ENCODE results near the gene MRPS14.
"Not testable (repeated sequence)": the region's sequence is repeated elsewhere in the genome, so short reads cannot be mapped to it uniquely, and the experiment has no call there.

Gene MRPS14

DNA sequence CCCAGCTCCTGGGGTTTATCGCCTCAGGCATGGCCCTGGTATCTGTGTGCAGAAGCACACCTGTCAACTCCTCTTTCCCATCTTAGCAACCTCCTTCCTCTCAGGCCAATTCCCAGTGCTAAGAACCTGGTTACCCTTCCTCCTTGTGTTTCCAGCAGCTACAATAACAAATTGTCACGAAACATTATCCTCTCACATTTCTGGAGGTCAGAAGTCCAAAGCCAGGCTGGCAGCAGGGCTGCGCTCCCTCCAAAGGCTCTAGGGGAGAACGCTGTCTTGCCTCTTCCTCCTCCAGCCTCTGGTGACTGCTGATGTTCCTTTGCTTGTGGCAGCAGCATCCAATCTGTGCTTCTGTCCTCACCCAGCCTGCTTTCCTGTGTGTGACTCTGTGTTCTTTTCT lies 10.7 kb upstream of the MRPS14 start:
- no peaks in the 10 kb centered on the region for H3K9me3 ChIP-seq (ENCODE audit: control insufficient read depth, low read length)
- H3K27me3 ChIP-seq (ENCODE audit: control insufficient read depth in 1 of 2, insufficient read depth in 1 of 2, low read length in 2 of 2) = peaks cover 3 to 11% of the 10 kb centered on the region in 2 experiments
- H2BK12ac ChIP-seq (ENCODE audit: low read length in 2 of 2) = no peak overlapping the region
- no peak overlapping the region for H2AK5ac ChIP-seq (ENCODE audit: low read length, severe bottlenecking)
- DNase-seq = no peak
- 87% methylated on average over 4 of the region's 4 CpGs for WGBS
- H3K4me3 ChIP-seq (ENCODE audit: insufficient read depth in 1 of 2, low read depth in 1 of 2, low read length in 2 of 2) = no peak overlapping the region
- no peak overlapping the region for H4K91ac ChIP-seq (ENCODE audit: low read length)
- no peak overlapping the region for H2AFZ ChIP-seq (ENCODE audit: low read depth, low read length)
- H4K8ac ChIP-seq (ENCODE audit: low read length) = no peak overlapping the region
- no peak overlapping the region for H3K4me2 ChIP-seq (ENCODE audit: low read length, poor library complexity, severe bottlenecking)
- no peaks in the 10 kb centered on the region for H3K36me3 ChIP-seq (ENCODE audit: control insufficient read depth in 1 of 2, insufficient read depth in 2 of 2, low read depth in 1 of 2, low read length in 2 of 2)
- no peak overlapping the region for H3K18ac ChIP-seq (ENCODE audit: low read depth in 1 of 2, low read length in 2 of 2)
- peaks cover 3% of the 10 kb centered on the region for H3K4me1 ChIP-seq (ENCODE audit: control insufficient read depth, insufficient read depth, low read depth, low read length)
- no peak overlapping the region for H3K14ac ChIP-seq (ENCODE audit: low read length in 2 of 2)
- H3K23ac ChIP-seq (ENCODE audit: low read length in 2 of 2) = no peak overlapping the region
- H2BK5ac ChIP-seq (ENCODE audit: low read depth, low read length, poor library complexity, severe bottlenecking) = no peak overlapping the region
- no peak overlapping the region for H2BK15ac ChIP-seq (ENCODE audit: low read depth, poor library complexity, severe bottlenecking)
- no peak overlapping the region for H3K27ac ChIP-seq (ENCODE audit: low read length, poor library complexity, severe bottlenecking)
- no peak overlapping the region for H3K4ac ChIP-seq (ENCODE audit: low read depth in 1 of 2, low read length in 2 of 2)
- no peaks in the 10 kb centered on the region for H3K79me1 ChIP-seq (replicated peaks; ENCODE audit: low read length, poor library complexity, severe bottlenecking)
- H3K9ac ChIP-seq (ENCODE audit: low read length) = no peak overlapping the region
- no peak overlapping the region for H2BK120ac ChIP-seq (ENCODE audit: low read depth, low read length)

DNA sequence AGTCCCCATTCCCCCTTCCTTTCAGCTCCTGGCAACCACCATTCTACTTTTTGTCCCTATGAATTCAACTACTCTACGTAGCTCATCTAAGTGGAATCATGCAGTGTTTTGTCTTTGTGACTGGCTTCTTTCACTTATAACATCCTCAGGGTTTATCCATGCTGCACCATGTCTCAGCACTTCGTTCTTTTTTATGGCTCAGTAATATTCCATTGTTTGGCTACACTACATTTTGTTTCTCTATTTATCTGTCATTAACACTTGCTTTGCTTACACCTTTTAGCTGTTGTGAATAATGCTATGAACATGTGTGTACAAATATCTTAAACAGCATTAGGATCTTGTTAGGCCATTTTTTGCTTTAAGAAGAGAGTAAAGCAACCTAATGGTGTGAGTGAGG lies 1.5 kb upstream of the MRPS14 start:
- WGBS = 98% methylated on average over 1 of the region's 2 CpGs
- no peak overlapping the region for H3K27ac ChIP-seq (ENCODE audit: low read length, poor library complexity, severe bottlenecking)
- H3K4me2 ChIP-seq (ENCODE audit: low read length, poor library complexity, severe bottlenecking) = no peak overlapping the region
- H3K4me1 ChIP-seq (ENCODE audit: control insufficient read depth, insufficient read depth, low read depth, low read length) = peaks cover 3% of the 10 kb centered on the region
- no peak overlapping the region for H2AFZ ChIP-seq (ENCODE audit: low read depth, low read length)
- no peak overlapping the region for H3K4ac ChIP-seq (ENCODE audit: low read depth in 1 of 2, low read length in 2 of 2)
- H2BK5ac ChIP-seq (ENCODE audit: low read depth, low read length, poor library complexity, severe bottlenecking) = no peak overlapping the region
- no peak overlapping the region for H2BK120ac ChIP-seq (ENCODE audit: low read depth, low read length)
- H3K9ac ChIP-seq (ENCODE audit: low read length) = no peak overlapping the region
- peaks cover 9% of the 10 kb centered on the region for H3K79me1 ChIP-seq (replicated peaks; ENCODE audit: low read length, poor library complexity, severe bottlenecking)
- H3K9me3 ChIP-seq (ENCODE audit: control insufficient read depth, low read length) = no peaks in the 10 kb centered on the region
- no peak overlapping the region for H2AK5ac ChIP-seq (ENCODE audit: low read length, severe bottlenecking)
- no peak overlapping the region for H3K18ac ChIP-seq (ENCODE audit: low read depth in 1 of 2, low read length in 2 of 2)
- no peaks in the 10 kb centered on the region for H3K27me3 ChIP-seq (ENCODE audit: control insufficient read depth in 1 of 2, insufficient read depth in 1 of 2, low read length in 2 of 2)
- H4K8ac ChIP-seq (ENCODE audit: low read length) = no peak overlapping the region
- H3K23ac ChIP-seq (ENCODE audit: low read length in 2 of 2) = no peak overlapping the region
- H3K4me3 ChIP-seq (ENCODE audit: insufficient read depth in 1 of 2, low read depth in 1 of 2, low read length in 2 of 2) = no peak overlapping the region
- no peak overlapping the region for H4K91ac ChIP-seq (ENCODE audit: low read length)
- no peak overlapping the region for H2BK15ac ChIP-seq (ENCODE audit: low read depth, poor library complexity, severe bottlenecking)
- no peak overlapping the region for H3K14ac ChIP-seq (ENCODE audit: low read length in 2 of 2)
- DNase-seq = no peak
- H2BK12ac ChIP-seq (ENCODE audit: low read length in 2 of 2) = no peak overlapping the region
- peaks cover 0 to 3% of the 10 kb centered on the region in 2 experiments for H3K36me3 ChIP-seq (ENCODE audit: control insufficient read depth in 1 of 2, insufficient read depth in 2 of 2, low read depth in 1 of 2, low read length in 2 of 2)

DNA sequence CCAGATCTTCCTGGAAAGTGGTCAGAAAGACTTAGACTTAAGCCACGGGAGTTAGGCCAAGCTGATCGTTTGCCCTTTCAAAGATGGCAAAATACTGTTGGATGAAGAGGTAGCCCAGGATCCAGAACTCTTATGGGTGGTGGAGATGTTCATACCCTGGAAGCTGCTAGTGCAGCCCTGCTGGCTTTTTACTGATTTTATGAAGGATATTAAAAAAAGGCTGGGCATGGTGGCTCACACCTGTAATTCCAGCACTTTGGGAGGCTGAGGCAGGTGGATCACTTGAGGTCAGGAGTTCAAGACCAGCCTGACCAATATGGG lies 657 bp upstream of the MRPS14 start:
- H3K27me3 ChIP-seq (ENCODE audit: control insufficient read depth in 1 of 2, insufficient read depth in 1 of 2, low read length in 2 of 2); H3K14ac ChIP-seq (ENCODE audit: low read length in 2 of 2); H3K79me1 ChIP-seq (replicated peaks; ENCODE audit: low read length, poor library complexity, severe bottlenecking); DNase-seq; H3K27ac ChIP-seq (ENCODE audit: low read length, poor library complexity, severe bottlenecking); H3K4me1 ChIP-seq (ENCODE audit: control insufficient read depth, insufficient read depth, low read depth, low read length); H2AK5ac ChIP-seq (ENCODE audit: low read length, severe bottlenecking); H3K23ac ChIP-seq (ENCODE audit: low read length in 2 of 2); H2BK120ac ChIP-seq (ENCODE audit: low read depth, low read length); H3K4ac ChIP-seq (ENCODE audit: low read depth in 1 of 2, low read length in 2 of 2); H2BK5ac ChIP-seq (ENCODE audit: low read depth, low read length, poor library complexity, severe bottlenecking); H2BK12ac ChIP-seq (ENCODE audit: low read length in 2 of 2); H3K18ac ChIP-seq (ENCODE audit: low read depth in 1 of 2, low read length in 2 of 2); H3K9me3 ChIP-seq (ENCODE audit: control insufficient read depth, low read length); H3K36me3 ChIP-seq (ENCODE audit: control insufficient read depth in 1 of 2, insufficient read depth in 2 of 2, low read depth in 1 of 2, low read length in 2 of 2); H2BK15ac ChIP-seq (ENCODE audit: low read depth, poor library complexity, severe bottlenecking): not testable (repeated sequence)
- Histone ChIP-seq H3K4me3 (ENCODE audit: insufficient read depth in 1 of 2, low read depth in 1 of 2, low read length in 2 of 2) (peak overlapping the region in 1 of 2 experiments; percentile 97), H4K91ac (ENCODE audit: low read length) (peak overlapping the region; percentile 4), H3K9ac (ENCODE audit: low read length) (peak overlapping the region; percentile 93), H4K8ac (ENCODE audit: low read length) (peak overlapping the region; percentile 81), H3K4me2 (ENCODE audit: low read length, poor library complexity, severe bottlenecking) (peak overlapping the region; percentile 70), H2AFZ (ENCODE audit: low read depth, low read length) (peak overlapping the region; percentile 1)
- 100% methylated on average over 2 of the region's 2 CpGs for WGBS

DNA sequence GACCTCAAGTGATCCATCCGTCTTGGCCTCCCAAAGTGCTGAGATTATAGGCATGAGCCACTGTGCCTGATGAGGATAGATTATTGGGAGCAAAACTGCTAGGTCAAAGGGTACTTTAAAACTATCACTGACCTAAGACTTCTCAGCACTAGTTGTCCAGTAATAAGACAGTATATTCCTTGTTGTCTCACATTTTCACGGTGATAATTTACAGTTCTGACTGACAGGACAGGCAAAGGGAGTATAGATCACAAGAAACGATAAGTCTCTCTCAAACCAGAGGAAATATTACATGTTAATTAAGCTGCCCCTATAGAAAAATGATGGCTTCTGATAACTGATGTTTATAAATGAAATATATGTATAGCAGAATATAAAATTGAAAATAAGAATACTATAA lies 3.7 kb downstream of the MRPS14 start:
- Histone ChIP-seq H3K14ac (ENCODE audit: low read length in 2 of 2) (no peak overlapping the region), H2BK12ac (ENCODE audit: low read length in 2 of 2) (no peak overlapping the region), H2BK15ac (ENCODE audit: low read depth, poor library complexity, severe bottlenecking) (no peak overlapping the region), H4K8ac (ENCODE audit: low read length) (no peak overlapping the region), H3K23ac (ENCODE audit: low read length in 2 of 2) (no peak overlapping the region), H3K27me3 (ENCODE audit: control insufficient read depth in 1 of 2, insufficient read depth in 1 of 2, low read length in 2 of 2) (no peaks in the 10 kb centered on the region), H3K27ac (ENCODE audit: low read length, poor library complexity, severe bottlenecking) (no peak overlapping the region), H4K91ac (ENCODE audit: low read length) (no peak overlapping the region), H2BK120ac (ENCODE audit: low read depth, low read length) (no peak overlapping the region), H3K4me1 (ENCODE audit: control insufficient read depth, insufficient read depth, low read depth, low read length) (peaks cover 3% of the 10 kb centered on the region), H3K36me3 (ENCODE audit: control insufficient read depth in 1 of 2, insufficient read depth in 2 of 2, low read depth in 1 of 2, low read length in 2 of 2) (peaks cover 12 to 34% of the 10 kb centered on the region in 2 experiments), H3K18ac (ENCODE audit: low read depth in 1 of 2, low read length in 2 of 2) (no peak overlapping the region), H3K4me2 (ENCODE audit: low read length, poor library complexity, severe bottlenecking) (no peak overlapping the region), H2AFZ (ENCODE audit: low read depth, low read length) (no peak overlapping the region), H3K4ac (ENCODE audit: low read depth in 1 of 2, low read length in 2 of 2) (no peak overlapping the region), H2AK5ac (ENCODE audit: low read length, severe bottlenecking) (no peak overlapping the region), H3K4me3 (ENCODE audit: insufficient read depth in 1 of 2, low read depth in 1 of 2, low read length in 2 of 2) (no peak overlapping the region), H3K79me1 (replicated peaks; ENCODE audit: low read length, poor library complexity, severe bottlenecking) (peaks cover 17% of the 10 kb centered on the region), H3K9ac (ENCODE audit: low read length) (no peak overlapping the region), H3K9me3 (ENCODE audit: control insufficient read depth, low read length) (no peaks in the 10 kb centered on the region), H2BK5ac (ENCODE audit: low read depth, low read length, poor library complexity, severe bottlenecking) (no peak overlapping the region)
- no peak for DNase-seq
- 100% methylated on average over 2 of the region's 3 CpGs for WGBS

All from mesenchymal stem cell (in vitro differentiated cells and primary cell).